Measurements from ENCODE around the gene TREH.

TREH gene

DNA sequence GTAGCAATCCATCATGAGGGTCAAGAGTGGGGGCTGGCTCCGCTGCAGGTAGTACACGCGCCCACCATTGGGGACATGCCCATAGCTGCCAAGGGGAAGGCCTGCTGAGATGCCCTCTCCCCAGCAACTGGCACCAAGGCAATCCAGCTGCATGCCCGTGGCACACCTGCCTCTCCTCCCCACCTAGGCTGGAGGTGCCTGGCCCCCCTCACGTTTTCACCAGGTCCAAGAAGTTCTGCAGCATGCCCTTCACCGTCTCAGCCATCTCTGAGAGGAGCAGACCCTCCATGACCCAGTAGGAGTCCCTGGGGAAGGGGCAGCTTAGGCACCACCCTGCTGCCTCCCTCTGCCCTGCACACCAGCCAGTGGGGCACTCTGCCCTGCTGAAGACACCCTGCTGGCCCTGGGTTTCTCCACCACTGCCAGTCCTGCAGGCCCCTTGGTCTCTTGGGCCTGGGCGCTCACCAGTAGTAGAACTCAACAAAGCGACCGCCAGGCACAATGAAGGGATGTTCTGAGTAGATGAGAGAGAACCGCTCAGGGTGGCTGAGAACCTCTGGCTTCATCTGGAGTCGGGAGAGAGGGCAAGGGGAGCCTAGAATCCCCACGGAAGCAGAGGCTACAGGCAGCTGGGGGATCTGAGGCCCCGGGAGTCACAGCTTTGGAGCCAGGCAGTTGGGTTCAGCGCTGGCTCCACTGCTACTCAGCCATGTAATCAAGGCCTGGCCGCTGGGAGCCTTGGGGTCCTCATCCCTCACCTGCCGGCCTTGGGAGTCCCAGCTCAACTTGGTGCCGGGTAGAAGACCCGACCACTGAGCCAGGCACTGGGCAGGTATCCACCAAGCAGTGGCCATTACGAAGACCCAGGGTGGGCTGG, 17.8 kb downstream of the TREH start:
- Histone ChIP-seq H3K79me2 (ENCODE audit: low read length) (no peaks in the 10 kb centered on the region), H3K36me3 (replicated peaks; ENCODE audit: insufficient read depth, low read length) (no peaks in the 10 kb centered on the region), H3K9ac (ENCODE audit: low read length) (no peak overlapping the region), H3K4me1 (ENCODE audit: low read length) (no peaks in the 10 kb centered on the region), H3F3A (ENCODE audit: insufficient read depth, low read length) (no peaks in the 10 kb centered on the region), H3K9me3 (replicated peaks; ENCODE audit: insufficient read depth, low read length) (no peaks in the 10 kb centered on the region), H3K9me2 (replicated peaks; ENCODE audit: insufficient read depth, low read length) (no peaks in the 10 kb centered on the region), H3K27ac (ENCODE audit: low read length) (no peak overlapping the region), H2AFZ (ENCODE audit: low read length) (no peak overlapping the region), H3K4me3 (ENCODE audit: low read length) (no peak overlapping the region), H3K27me3 (replicated peaks; ENCODE audit: insufficient read depth, low read length) (no peaks in the 10 kb centered on the region), H3K4me2 (ENCODE audit: low read depth, low read length) (no peak overlapping the region), H4K20me1 (ENCODE audit: insufficient read depth, low read length) (no peaks in the 10 kb centered on the region)
- no peak for DNase-seq
- TF ChIP-seq, protein P1, sequence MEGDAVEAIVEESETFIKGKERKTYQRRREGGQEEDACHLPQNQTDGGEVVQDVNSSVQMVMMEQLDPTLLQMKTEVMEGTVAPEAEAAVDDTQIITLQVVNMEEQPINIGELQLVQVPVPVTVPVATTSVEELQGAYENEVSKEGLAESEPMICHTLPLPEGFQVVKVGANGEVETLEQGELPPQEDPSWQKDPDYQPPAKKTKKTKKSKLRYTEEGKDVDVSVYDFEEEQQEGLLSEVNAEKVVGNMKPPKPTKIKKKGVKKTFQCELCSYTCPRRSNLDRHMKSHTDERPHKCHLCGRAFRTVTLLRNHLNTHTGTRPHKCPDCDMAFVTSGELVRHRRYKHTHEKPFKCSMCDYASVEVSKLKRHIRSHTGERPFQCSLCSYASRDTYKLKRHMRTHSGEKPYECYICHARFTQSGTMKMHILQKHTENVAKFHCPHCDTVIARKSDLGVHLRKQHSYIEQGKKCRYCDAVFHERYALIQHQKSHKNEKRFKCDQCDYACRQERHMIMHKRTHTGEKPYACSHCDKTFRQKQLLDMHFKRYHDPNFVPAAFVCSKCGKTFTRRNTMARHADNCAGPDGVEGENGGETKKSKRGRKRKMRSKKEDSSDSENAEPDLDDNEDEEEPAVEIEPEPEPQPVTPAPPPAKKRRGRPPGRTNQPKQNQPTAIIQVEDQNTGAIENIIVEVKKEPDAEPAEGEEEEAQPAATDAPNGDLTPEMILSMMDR (IDR thresholded peaks at IDR 0.05; ENCODE audit: low read length): no peak
- TF ChIP-seq EZH2 (optimal IDR thresholded peaks at IDR 0.05; ENCODE audit: low read depth, low read length) (no peak), EZH2phosphoT487 (IDR thresholded peaks at IDR 0.05; ENCODE audit: low read length) (no peak)

DNA sequence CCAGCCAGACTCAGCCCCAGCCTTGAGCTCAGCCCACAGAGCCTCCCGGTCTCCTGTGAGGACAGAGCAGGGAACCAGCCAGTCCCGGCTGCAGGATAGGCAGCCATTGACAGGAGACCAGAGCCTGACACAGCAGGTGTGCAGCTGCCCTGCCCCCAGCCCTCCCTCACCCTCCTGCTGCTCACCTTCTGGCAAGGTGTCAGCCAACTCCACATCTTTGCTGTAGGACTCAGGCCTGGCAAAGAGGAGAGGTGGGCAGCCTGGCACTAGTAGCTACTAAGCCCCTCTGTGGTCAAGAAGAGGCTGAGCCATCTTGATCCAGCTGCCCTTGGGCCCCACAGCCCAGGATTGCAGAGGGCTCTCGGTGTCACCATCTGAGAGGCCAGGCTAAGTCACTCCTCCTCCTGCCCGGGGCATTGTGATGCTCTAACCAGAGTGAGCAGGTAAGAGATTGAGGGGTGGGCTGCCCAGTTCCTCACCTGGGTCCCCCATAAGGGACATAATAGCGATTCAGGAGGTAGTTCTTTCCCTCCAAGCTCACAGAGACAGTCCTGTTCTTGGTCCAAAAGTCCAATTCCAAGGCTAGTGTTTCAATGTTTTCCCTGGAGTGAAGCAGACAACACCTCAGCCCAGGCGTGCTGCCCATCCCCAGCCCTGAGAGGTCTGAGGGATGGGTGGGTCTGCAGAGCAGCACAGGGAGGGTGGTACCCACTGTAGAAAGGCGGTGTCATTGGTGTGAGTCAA, 18.6 kb downstream of the TREH start:
- Histone ChIP-seq H4K20me1 (ENCODE audit: insufficient read depth, low read length) (no peaks in the 10 kb centered on the region), H3K36me3 (replicated peaks; ENCODE audit: insufficient read depth, low read length) (no peaks in the 10 kb centered on the region), H3K79me2 (ENCODE audit: low read length) (no peaks in the 10 kb centered on the region), H3K27me3 (replicated peaks; ENCODE audit: insufficient read depth, low read length) (no peaks in the 10 kb centered on the region), H3K4me1 (ENCODE audit: low read length) (no peaks in the 10 kb centered on the region), H3K9me3 (replicated peaks; ENCODE audit: insufficient read depth, low read length) (no peaks in the 10 kb centered on the region), H3F3A (ENCODE audit: insufficient read depth, low read length) (no peaks in the 10 kb centered on the region), H3K9ac (ENCODE audit: low read length) (no peak overlapping the region), H3K4me3 (ENCODE audit: low read length) (no peak overlapping the region), H3K4me2 (ENCODE audit: low read depth, low read length) (no peak overlapping the region), H3K9me2 (replicated peaks; ENCODE audit: insufficient read depth, low read length) (no peaks in the 10 kb centered on the region), H3K27ac (ENCODE audit: low read length) (no peak overlapping the region), H2AFZ (ENCODE audit: low read length) (no peak overlapping the region)
- DNase-seq: no peak
- no peak for TF ChIP-seq EZH2phosphoT487 (IDR thresholded peaks at IDR 0.05; ENCODE audit: low read length)
- TF ChIP-seq, protein P1 (IDR thresholded peaks at IDR 0.05; ENCODE audit: low read length): no peak
- TF ChIP-seq EZH2 (optimal IDR thresholded peaks at IDR 0.05; ENCODE audit: low read depth, low read length): no peak

DNA sequence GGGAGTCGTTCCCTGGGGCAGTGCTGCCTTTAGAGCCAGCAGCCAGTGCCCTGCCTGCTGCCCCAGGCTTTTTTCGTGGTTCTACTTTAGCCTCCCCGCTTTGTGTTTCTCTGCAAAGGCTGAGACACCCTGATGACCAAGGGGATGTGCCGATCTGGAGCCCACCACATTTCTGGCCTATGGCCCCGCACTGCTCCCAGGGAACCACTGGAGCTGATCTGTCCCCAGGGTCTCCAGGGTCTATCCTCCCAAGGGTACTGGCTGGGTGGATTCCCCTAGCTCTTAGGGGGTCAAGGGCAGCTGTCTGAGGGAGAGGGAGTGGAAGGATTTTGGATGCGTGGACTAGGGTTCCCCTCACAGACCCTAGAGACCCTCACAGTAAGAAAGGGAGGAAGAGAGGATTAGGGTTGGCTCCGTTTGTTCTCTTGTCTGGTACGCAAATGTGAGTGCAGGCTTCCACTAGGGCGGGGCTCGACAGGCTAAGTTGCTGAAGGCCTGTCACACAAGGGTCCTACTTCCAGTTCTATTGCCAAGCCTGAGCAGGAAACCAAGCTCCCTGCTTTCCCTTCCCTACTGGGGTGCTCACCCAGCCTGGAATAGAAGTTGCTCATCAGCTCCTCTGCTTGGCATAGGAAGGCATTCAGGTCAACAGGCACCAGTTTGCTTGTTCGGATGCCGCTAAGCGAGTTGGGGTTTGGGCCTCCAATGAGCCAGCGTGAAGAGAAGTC, 19.3 kb downstream of the TREH start:
- Histone ChIP-seq H3F3A (ENCODE audit: insufficient read depth, low read length) (no peaks in the 10 kb centered on the region), H3K4me3 (ENCODE audit: low read length) (no peak overlapping the region), H3K27ac (ENCODE audit: low read length) (no peak overlapping the region), H3K36me3 (replicated peaks; ENCODE audit: insufficient read depth, low read length) (no peaks in the 10 kb centered on the region), H3K9ac (ENCODE audit: low read length) (no peak overlapping the region), H3K4me1 (ENCODE audit: low read length) (no peaks in the 10 kb centered on the region), H3K4me2 (ENCODE audit: low read depth, low read length) (peak overlapping the region; percentile 25; the same call in 1 of the 2 replicates), H3K9me2 (replicated peaks; ENCODE audit: insufficient read depth, low read length) (no peaks in the 10 kb centered on the region), H2AFZ (ENCODE audit: low read length) (0 out of 2 replicates have a peak overlapping the region, but pooled peaks have one; percentile 14), H3K27me3 (replicated peaks; ENCODE audit: insufficient read depth, low read length) (no peaks in the 10 kb centered on the region), H4K20me1 (ENCODE audit: insufficient read depth, low read length) (no peaks in the 10 kb centered on the region), H3K79me2 (ENCODE audit: low read length) (no peaks in the 10 kb centered on the region), H3K9me3 (replicated peaks; ENCODE audit: insufficient read depth, low read length) (no peaks in the 10 kb centered on the region)
- DNase-seq: no peak
- TF ChIP-seq EZH2phosphoT487 (IDR thresholded peaks at IDR 0.05; ENCODE audit: low read length) (no peak), EZH2 (optimal IDR thresholded peaks at IDR 0.05; ENCODE audit: low read depth, low read length) (no peak)
- TF ChIP-seq, protein P1 (IDR thresholded peaks at IDR 0.05; ENCODE audit: low read length): no peak
